IMR-90 (cell line): ENCODE measurements around the gene PBLD. TPM values are rescaled to one million over a fixed set of nuclear protein-coding genes. Genes with fewer than 3 reads are reported as not detected.

Experiments used
- ATAC-seq: fragments of 200-7000 bp; cut with Tn5 transposase; 2 replicates; pipeline ENCODE4 v1.9.1; 2020; ENCODE audit warnings: low read depth, mild to moderate bottlenecking, moderate library complexity
- BruUV-seq: library from RNA; stranded (reverse); fragments of 400-500 nt; replicated peaks from 2 replicates; lab custom pipeline; 2021; lab: Mats Ljungman, UMichigan
- CTCF ChIA-PET: fragments of 300-600 bp; formaldehyde crosslinking; extraction: SDS; loops from one replicate; lab custom pipeline; 2021; ENCODE audit warnings: antibody characterized with exemption; lab: Yijun Ruan, JAX
- POLR2A ChIA-PET: fragments of 300-600 bp; sonication (Branson Sonifier 250); formaldehyde crosslinking; loops from one replicate; lab custom pipeline; 2022; ENCODE audit warnings: antibody characterized with exemption; ENCODE audit not compliant: unreplicated experiment; lab: Charles Lee
- DNase-seq: peaks from one replicate; pipeline ENCODE4 v3.0.0; 2013
- H2AFZ ChIP-seq: replicated peaks from 2 replicates; pipeline ENCODE3; 2013; ENCODE audit warnings: low read length, mild to moderate bottlenecking; ENCODE audit not compliant: poor library complexity
- H2AK5ac ChIP-seq: 2 replicates; pipeline ENCODE4 v1.6.1; 2013; ENCODE audit warnings: low read depth, low read length, inconsistent platforms
- H2AK9ac ChIP-seq: replicated peaks from 2 replicates; pipeline ENCODE3; 2013; ENCODE audit warnings: mild to moderate bottlenecking, low read depth, low read length, moderate library complexity; ENCODE audit not compliant: poor library complexity
- H2BK120ac ChIP-seq: 2 replicates; pipeline ENCODE4 v1.6.1; 2013; ENCODE audit warnings: low read depth, low read length, inconsistent platforms
- H2BK15ac ChIP-seq: 3 replicates; pipeline ENCODE4 v1.6.1; 2013; ENCODE audit warnings: low read depth, low read length, inconsistent platforms
- H2BK20ac ChIP-seq: 2 replicates; pipeline ENCODE4 v1.6.1; 2013; ENCODE audit warnings: low read depth, mild to moderate bottlenecking, inconsistent platforms, low read length, moderate library complexity
- H2BK5ac ChIP-seq: 2 replicates; pipeline ENCODE4 v1.6.1; 2013; ENCODE audit warnings: mild to moderate bottlenecking, low read depth, low read length, inconsistent platforms; ENCODE audit not compliant: poor library complexity, severe bottlenecking
- H3K14ac ChIP-seq: replicated peaks from 2 replicates; pipeline ENCODE4 v1.6.1; 2013; ENCODE audit warnings: low read depth, low read length, inconsistent platforms
- H3K18ac ChIP-seq: 2 replicates; pipeline ENCODE4 v1.6.1; 2013; ENCODE audit warnings: low read depth, low read length, control low read depth
- H3K23ac ChIP-seq: 2 replicates; pipeline ENCODE4 v1.6.1; 2013; ENCODE audit warnings: low read depth, low read length, inconsistent platforms
- H3K27ac ChIP-seq: 2 replicates; pipeline ENCODE4 v1.5.1; 2013; ENCODE audit warnings: mild to moderate bottlenecking, control low read depth, low read length; ENCODE audit not compliant: insufficient read depth
- H3K27me3 ChIP-seq: 2 replicates; pipeline ENCODE4 v1.6.1; 2013; ENCODE audit warnings: low read length; ENCODE audit not compliant: control insufficient read depth, insufficient read depth
- H3K36me3 ChIP-seq: 2 replicates; pipeline ENCODE4 v1.6.1; 2013; ENCODE audit warnings: low read length, mixed read lengths; ENCODE audit not compliant: control insufficient read depth, insufficient read depth
- H3K4ac ChIP-seq: 2 replicates; pipeline ENCODE4 v1.6.1; 2013; ENCODE audit warnings: low read depth, low read length, inconsistent platforms
- H3K4me1 ChIP-seq: 2 replicates; pipeline ENCODE4 v1.6.1; 2013; ENCODE audit warnings: low read length, mixed read lengths; ENCODE audit not compliant: control insufficient read depth, insufficient read depth
- H3K4me2 ChIP-seq: 2 replicates; pipeline ENCODE4 v1.6.1; 2013; ENCODE audit warnings: low read depth, mild to moderate bottlenecking, control low read depth, low read length, moderate library complexity
- H3K4me3 ChIP-seq: 2 replicates; pipeline ENCODE4 v1.5.1; 2013; ENCODE audit warnings: low read depth, mild to moderate bottlenecking, control low read depth, low read length, moderate library complexity; ENCODE audit not compliant: insufficient read depth
- H3K56ac ChIP-seq: 2 replicates; pipeline ENCODE4 v1.6.1; 2013; ENCODE audit warnings: low read length, inconsistent platforms; ENCODE audit not compliant: insufficient read depth; ENCODE audit errors: extremely low read depth
- H3K79me1 ChIP-seq, 2 experiments: 2 replicates each; pipeline ENCODE4 v1.6.1; 2013; ENCODE audit warnings: low read length in 2 of 2, inconsistent platforms in 1 of 2, low read depth in 1 of 2
- H3K9ac ChIP-seq: 2 replicates; pipeline ENCODE4 v1.6.1; 2013; ENCODE audit warnings: low read depth, low read length, control low read depth
- H3K9me1 ChIP-seq: 2 replicates; pipeline ENCODE4 v1.6.1; 2013; ENCODE audit warnings: low read length, inconsistent platforms; ENCODE audit not compliant: insufficient read depth
- H3K9me3 ChIP-seq: 2 replicates; pipeline ENCODE4 v1.6.1; 2013; ENCODE audit warnings: low read length; ENCODE audit not compliant: control insufficient read depth, insufficient read depth
- H4K20me1 ChIP-seq: 2 replicates; pipeline ENCODE4 v1.6.1; 2013; ENCODE audit warnings: low read length, inconsistent platforms; ENCODE audit not compliant: insufficient read depth
- H4K5ac ChIP-seq: 2 replicates; pipeline ENCODE4 v1.6.1; 2013; ENCODE audit warnings: mild to moderate bottlenecking, low read depth, low read length, control low read depth
- H4K8ac ChIP-seq, 2 experiments: 2 replicates each; pipeline ENCODE4 v1.6.1; 2013; ENCODE audit warnings: low read depth in 2 of 2, low read length in 2 of 2, control low read depth in 1 of 2, inconsistent platforms in 1 of 2
- H4K91ac ChIP-seq: 2 replicates; pipeline ENCODE4 v1.6.1; 2013; ENCODE audit warnings: low read depth, low read length, inconsistent platforms; ENCODE audit not compliant: insufficient read depth
- CHD1 ChIP-seq: IDR thresholded peaks from 2 replicates; pipeline ENCODE4 v1.6.1; 2012; ENCODE audit warnings: low read depth, low read length, improper control_type of control experiment
- ELK1 ChIP-seq: fragments of 150-350 bp; IDR thresholded peaks from 2 replicates; pipeline ENCODE4 v1.6.1; 2016; ENCODE audit warnings: low read depth, mild to moderate bottlenecking, low read length, moderate library complexity, borderline replicate concordance
- NFE2L2 ChIP-seq: fragments of 150-350 bp; IDR thresholded peaks from 2 replicates; pipeline ENCODE4 v1.6.1; 2016; ENCODE audit warnings: low read depth, mild to moderate bottlenecking, low read length
- POLR2A ChIP-seq: IDR thresholded peaks from 2 replicates; pipeline ENCODE4 v1.6.1; 2012; ENCODE audit warnings: mild to moderate bottlenecking, low read depth, low read length
- RAD21 ChIP-seq: IDR thresholded peaks from 2 replicates; pipeline ENCODE4 v1.6.1; 2012; ENCODE audit warnings: low read length, improper control_type of control experiment
- dilution Hi-C: fragments of 300-500 bp; cut with HindIII; formaldehyde crosslinking; loops from one replicate; pipeline ENCODE4 v1.14.3; 2018; ENCODE audit warnings: low sequenced_read_pairs; ENCODE audit not compliant: unreplicated experiment
- in situ Hi-C: fragments of 300-500 bp; cut with MboI; formaldehyde crosslinking; loops from 3 replicates; pipeline ENCODE4 v1.14.3; 2019; ENCODE audit warnings: low sequenced_read_pairs, inconsistent platforms, mixed read lengths
- intact Hi-C: fragments of 100-400 bp; cut with micrococcal nuclease; formaldehyde crosslinking; loops from 2 replicates; pipeline ENCODE4 v1.10.0; 2022
- polyA plus RNA-seq, 3 experiments: library from polyadenylated mRNA; depleted of rRNA; stranded (reverse); fragments of >200 nt; gene quantifications; 2 replicates each; pipeline ENCODE4 v1.2.3, GENCODE V29; 2012; ENCODE audit warnings: low replicate concordance in 1 of 3
- total RNA-seq: library from RNA; depleted of rRNA; stranded (reverse); fragments of >200 nt; gene quantifications from 2 replicates; pipeline ENCODE4 v1.2.3, GENCODE V29; 2012

Gene PBLD
- total and polyA plus RNA-seq, 2 of the 4 experiments (the other 2 are of a cell fraction), result 3.3 to 5.7 TPM

- H2AK9ac ChIP-seq, result no peak overlapping the region
- H3K4ac ChIP-seq, result no peak overlapping the region
- H2BK15ac ChIP-seq, result no peak overlapping the region
- H3K18ac ChIP-seq, result no peak overlapping the region
- H2BK5ac ChIP-seq, result no peak overlapping the region
- no peak overlapping the region for H3K9ac ChIP-seq
- no peaks in the 10 kb centered on the region for H3K79me1 ChIP-seq
- BruUV-seq, result no TSS peak
- POLR2A ChIA-PET, result no interaction called here
- H3K4me3 ChIP-seq, result no peak overlapping the region
- H3K56ac ChIP-seq, result no peak overlapping the region
- no peak overlapping the region for H4K8ac ChIP-seq
- no peak overlapping the region for H2AFZ ChIP-seq
- H2AK5ac ChIP-seq, result no peak overlapping the region
- intact Hi-C loops (no loop called here), in situ Hi-C loops (loop anchor here (25.0 kb wide), 1 partner anchor 428 kb away; no protein-coding TSS in a partner anchor), dilution Hi-C loops (no loop called here)
- no peaks in the 10 kb centered on the region for H3K27me3 ChIP-seq
- DNase-seq (no peak), ATAC-seq (no peak)
- no peaks in the 10 kb centered on the region for H3K4me1 ChIP-seq
- no peaks in the 10 kb centered on the region for H3K9me3 ChIP-seq
- no peak overlapping the region for H3K14ac ChIP-seq
- CTCF ChIA-PET, result no interaction called here
- no peak overlapping the region for H3K27ac ChIP-seq
- no peak overlapping the region for H4K5ac ChIP-seq
- no peak overlapping the region for H4K91ac ChIP-seq
- H2BK120ac ChIP-seq, result no peak overlapping the region
- no peaks in the 10 kb centered on the region for H3K9me1 ChIP-seq
- H3K4me2 ChIP-seq, result no peak overlapping the region
- H2BK20ac ChIP-seq, result no peak overlapping the region
- H3K23ac ChIP-seq, result no peak overlapping the region
- H4K20me1 ChIP-seq, result no peaks in the 10 kb centered on the region
- TF ChIP-seq POLR2A (no peak), RAD21 (no peak), NFE2L2 (no peak), ELK1 (no peak), CHD1 (no peak)
- H3K36me3 ChIP-seq, result no peaks in the 10 kb centered on the region
Measured at GRCh38 chr10:68290736-68291135, 42.0 kb downstream of the PBLD start.
